Iris pigment epithelial cell (primary cell): ENCODE data around the gene NTSR1.

ENCODE experiments used
- DNase-seq: peaks from one replicate; pipeline ENCODE4 v3.0.0-alpha.2; 2011; ENCODE audit warnings: low read depth

Gene NTSR1

DNA sequence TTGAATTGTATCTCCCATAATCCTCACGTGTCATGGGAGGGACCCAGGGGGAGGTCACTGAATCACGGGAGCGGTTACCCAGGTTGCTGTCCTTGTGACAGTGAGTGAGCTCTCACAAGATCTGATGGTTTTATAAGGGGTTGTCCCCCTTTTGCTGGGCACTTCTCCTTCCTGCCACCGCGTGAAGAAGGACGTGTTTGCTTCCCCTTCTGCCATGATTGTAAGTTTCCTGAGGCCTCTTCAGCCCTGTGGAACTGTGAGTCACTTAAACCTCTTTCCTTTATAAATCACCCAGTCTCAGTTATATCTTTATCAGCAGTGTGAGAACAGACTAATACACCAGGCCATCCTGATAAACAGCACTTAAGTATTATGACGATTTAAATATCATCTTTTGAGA is 78.7 kb downstream of the NTSR1 start:
- DNase-seq = no peak

GRCh38 chr20:62787866-62788265 is 79.2 kb downstream of the NTSR1 start:
- no peak for DNase-seq

- no peak for DNase-seq
These were observed 80.0 kb downstream of the NTSR1 start for GRCh38 chr20:62788607-62789006.

DNA sequence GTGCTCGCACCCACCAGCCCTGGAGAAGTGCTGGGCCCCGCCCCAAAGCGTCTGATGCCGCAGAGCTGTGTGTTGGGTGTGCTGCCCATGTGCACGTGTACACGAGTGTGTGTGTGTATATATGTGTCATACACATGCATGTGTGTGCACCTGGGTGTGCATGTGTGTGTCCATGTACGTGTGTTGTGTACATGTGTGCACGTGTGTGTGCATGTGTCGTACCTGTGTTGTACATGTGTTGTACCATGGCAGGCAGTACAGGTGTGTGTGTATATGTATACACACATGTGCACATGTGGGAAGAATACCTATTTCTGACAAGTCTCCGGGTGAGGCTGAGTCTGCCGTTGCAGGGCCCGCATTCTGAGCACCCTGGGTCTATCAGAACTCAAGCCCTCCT is 81.4 kb downstream of the NTSR1 start:
- no peak for DNase-seq

DNA sequence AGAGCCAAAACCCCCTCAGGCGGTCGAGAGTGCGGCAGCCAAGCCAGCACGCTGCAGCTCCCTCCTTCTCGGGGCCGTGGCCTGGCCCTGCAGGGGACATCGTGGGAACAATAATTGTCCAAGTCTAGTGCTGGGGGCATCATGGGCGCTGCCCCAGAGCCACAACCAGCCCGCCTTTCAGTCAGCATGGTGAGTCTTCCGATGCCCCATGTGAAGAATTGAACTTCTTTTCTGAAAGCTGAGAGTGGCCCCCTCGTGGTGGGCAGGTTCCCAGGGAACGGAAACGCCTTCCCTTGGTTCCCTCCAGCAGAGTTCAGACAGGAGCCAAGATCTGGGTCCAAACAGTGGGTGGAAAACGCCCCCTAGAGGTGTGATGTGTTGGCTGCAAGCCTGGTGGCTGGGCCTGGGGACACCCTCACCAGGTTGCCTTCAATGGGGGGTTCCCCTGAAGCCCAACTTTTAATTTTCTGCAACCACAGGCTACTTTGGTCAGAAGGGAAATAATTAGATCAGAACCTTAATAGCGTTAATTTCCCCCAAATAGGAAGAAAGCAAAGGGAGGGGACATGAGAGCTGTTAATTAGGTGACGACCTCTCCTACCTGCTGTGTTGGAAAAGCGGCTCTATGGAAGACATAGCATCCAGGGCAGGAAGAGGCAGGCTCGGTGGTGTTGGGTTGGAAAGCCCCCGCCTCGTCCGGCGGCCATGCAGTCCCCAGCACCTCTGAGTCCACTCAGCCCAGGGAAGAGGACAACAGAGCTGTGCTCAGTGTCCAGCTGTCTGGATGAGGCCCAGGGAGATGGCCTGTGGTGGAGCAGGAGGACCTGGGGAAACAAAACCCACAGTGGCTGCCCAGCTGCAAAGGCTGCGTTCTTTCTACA is 82.9 kb downstream of the NTSR1 start:
- DNase-seq = peak; percentile 86

DNA sequence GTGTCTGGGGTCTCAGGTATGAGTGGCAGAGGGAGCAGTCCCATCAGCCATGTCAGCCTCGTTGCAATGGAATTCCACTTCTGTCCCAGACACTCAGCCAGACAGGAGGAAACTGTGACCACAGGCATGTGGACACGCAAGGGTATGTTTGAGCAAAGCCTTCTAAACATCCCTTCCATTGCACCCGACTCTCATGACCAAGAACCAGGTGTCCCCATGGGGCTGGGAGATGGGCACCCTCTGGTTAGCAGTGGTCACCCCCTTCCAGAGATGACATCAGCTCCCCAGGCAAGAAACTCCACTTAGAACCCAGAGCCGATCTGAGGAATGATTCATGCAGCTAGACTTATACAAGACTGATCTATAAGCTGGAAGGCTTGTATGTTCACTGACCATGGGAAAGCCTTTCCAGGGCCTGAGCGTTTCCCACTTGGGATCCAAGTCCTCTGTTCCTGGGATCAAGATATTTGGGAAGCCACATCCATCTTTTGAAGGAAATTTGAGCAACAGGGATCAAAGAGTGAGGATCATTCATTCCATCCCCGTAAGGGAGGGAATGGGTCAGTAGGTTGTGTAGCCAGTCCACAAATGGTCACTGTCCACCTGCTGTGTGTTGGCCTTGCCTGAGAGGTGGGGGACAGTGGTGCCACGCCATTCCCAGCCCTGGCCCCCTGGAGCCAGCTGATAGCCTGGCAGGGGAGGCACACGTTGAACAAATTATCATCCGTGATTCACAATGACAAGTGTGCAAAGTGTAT is 83.7 kb downstream of the NTSR1 start:
- DNase-seq = peak; percentile 61

GRCh38 chr20:62792940-62793756 is 84.5 kb downstream of the NTSR1 start:
- DNase-seq = no peak

DNA sequence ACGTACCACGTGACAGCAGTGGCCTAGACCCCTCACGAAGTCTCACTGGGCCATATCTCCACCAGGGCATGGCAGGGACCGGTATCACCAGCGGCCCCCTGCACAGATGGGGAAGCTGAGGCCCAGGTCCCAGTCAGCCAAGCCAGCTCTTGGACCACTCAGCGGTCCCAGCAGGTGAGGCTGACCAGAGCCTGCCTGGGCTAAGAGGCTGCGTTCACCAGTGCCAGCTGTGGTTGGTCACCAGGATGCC is 85.0 kb downstream of the NTSR1 start:
- DNase-seq = no peak

DNA sequence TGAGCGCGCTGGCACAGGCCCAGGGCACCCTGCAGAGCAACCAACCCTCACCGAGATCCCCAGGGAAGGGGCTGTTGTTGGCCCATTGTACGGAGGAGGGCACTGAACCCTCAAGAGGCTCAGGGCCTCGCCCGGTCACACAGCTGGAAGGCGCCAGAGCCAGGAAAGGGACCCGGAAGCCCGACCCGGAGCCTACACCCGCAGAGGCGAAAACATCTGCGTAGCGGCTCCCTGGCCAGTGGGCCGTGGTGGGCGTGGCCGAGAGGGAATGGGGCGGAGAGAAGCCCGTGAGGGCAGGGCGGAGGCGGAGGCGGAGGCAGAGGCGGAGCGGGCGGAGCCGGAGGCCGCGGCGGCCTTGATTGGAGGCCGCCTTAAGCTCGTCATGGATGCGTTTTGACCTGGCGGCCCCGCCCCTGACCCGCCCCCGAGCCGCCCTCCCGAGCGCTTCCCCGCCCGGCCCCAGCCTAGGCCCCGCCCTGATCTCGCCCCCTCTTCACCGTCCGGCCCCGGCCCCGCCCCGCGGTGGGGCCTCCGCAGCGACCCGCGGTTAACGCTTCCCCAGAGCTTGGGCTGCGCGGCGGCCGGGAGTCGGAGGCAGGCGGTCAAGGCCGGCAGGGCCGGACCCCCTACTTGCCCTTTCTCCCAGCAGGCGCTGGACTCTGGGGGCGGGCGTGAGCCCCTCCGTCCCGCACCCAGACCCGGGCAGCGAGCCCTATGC is 85.5 kb downstream of the NTSR1 start:
- DNase-seq = peak; percentile 95

GRCh38 chr20:62795023-62795761 is 86.6 kb downstream of the NTSR1 start:
- peak; percentile 59 for DNase-seq

- no peak for DNase-seq
These were observed 88.3 kb downstream of the NTSR1 start for GRCh38 chr20:62796699-62797491.

- DNase-seq = no peak
These were observed 89.3 kb downstream of the NTSR1 start for GRCh38 chr20:62797671-62798532.

DNA sequence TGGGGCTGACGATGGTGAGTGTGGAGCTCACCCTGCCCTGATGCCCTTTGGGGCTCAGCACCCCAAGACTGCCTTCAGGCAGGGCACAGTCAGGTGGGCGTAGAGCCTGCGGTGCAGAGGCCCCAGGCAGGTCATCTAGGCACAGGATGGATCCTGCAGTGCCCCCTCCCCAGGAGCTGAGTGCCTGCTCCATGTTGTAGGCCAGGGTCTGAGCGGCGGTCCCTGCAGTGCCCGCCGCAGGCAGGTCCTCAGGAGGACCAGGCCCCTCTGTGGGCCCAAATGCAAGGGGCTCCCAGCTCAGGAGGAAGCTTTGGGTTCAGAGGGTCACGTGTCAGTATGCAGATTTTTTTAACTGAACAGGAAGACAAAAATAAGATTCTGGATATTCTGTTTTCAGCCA is 90.4 kb downstream of the NTSR1 start:
- DNase-seq = no peak

DNA sequence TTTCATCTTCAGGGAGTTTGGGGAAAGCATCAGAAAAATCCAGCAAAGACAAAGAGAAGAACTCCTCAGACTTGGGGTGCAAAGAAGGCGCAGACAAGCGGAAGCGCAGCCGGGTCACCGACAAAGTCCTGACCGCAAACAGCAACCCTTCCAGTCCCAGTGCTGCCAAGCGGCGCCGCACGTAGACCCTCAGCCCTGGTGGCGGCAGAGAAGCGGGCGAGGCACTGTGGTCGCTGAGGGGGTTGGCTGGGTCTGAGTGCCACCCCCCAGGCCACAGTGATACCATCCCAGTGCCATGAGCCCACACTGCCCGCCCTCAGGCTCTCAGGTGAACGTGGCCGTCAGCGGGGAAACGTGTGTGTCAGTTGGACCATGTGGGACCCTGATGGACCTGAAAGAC is 90.8 kb downstream of the NTSR1 start:
- no peak for DNase-seq

- no peak for DNase-seq
These were observed 91.2 kb downstream of the NTSR1 start for GRCh38 chr20:62799873-62800272.

DNA sequence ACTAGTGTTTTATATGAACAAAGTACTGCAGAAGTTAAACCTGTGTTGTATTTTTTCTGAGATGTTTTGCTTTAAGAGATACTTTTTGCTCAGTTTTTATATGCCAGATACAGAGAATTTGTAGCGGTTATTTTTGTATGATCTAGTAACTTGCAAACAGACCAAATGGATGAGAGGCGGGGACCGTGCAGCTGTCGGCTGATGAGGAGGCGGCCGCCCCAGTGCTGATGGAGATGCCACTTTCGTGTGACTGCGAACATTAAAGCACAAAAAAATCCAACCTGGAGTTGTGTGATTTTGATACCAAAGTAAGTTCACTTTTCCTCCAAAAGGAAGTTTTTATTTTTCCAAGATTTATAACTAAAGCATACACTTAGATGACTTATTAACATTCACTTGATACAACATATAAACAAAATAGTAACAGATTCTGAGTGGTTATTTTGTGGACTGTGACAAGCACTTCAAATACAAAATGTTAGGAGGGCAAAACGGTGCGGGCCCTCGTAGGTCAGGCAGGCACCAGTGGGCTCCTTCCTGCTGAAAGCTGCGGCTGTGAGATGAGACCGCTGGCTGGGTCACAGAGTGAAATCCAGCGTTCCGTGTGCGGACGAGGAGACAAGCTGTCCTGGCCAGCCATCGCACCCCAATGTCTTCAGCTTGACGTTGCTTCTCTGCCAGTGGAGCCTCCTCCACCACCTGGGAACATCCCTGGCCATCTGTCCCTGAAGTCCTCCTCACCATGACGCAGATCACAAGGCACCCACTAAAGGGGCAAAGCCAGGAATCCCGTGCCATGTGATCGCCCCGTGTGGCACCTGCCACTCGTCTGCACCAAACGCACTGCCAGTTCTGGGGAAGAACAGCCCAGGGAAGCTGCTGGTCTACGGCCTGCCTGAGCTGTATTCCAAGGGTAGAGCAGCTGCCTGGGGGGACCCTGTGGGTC is 92.0 kb downstream of the NTSR1 start:
- no peak for DNase-seq

GRCh38 chr20:62801284-62802010 is 92.8 kb downstream of the NTSR1 start:
- DNase-seq = no peak
